ENCODE data around the gene HAAO.
A peak's percentile ranks its signal among the peaks of the same experiment; 100 is the strongest.

The HAAO gene

DNA sequence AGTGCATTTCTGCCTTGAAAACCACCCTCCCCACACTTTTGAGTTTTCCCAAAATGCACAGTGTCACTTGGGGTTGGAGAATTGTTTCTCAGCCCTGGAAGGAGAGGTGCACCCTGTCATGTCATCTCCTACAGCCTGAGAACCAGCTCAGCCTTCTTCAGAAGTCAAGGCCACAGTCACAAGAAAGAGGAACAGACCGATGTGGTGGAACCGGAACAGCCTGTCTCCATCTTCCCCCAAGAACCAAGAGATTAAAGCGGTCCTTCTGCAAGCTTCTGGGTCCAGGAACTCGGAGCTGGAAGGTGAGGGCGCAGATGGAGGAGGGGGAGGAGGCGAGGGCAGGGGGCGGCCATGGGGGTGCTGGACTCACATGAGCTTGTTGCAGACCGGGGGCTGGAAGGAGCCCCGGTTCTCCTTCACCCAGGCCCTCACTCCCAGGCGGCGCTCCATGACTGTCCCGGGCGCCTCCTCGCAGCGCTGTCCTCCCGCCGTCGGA, 248 bp downstream of the HAAO start:
- no peak for DNase-seq

DNA sequence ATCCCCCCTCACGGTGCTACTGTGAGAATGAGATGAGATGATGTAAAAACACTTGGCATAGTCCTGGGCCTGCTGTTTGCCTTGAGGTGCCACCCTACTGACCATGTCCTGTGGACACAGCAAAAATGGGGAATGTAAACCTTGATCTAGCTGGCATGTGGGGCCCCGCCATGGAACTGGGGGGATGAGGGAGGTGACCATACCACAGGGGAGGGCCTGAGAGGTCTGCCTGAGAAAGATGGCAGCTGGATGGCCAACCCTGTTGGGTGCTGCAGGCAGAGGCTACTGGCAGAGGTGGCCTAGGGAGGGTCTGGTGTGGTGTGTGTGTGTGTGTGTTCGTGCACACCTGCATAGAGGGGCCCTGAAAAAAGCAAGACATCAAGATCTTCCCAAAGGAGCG, 777 bp downstream of the HAAO start:
- DNase-seq: no peak

DNA sequence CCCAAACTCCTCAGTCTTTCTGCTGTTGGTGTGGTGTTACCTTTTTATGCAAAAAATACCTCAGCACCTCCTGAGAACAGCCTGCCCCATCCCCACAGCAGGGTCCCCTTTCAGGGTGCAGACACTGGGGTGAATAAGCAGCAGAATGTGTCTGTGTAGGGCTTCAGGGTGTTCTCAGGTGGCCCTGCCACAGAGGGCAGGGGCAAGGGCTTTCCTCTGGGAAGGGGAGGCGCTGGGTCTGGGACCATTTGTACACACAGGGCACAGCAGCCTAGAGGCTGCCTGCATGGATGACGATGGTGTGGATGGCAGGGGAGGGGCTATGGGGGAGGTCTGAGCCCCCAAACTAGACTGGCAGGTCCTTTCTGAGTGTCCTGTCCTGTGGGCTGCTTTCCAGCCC, 2.6 kb downstream of the HAAO start:
- DNase-seq: no peak

DNA sequence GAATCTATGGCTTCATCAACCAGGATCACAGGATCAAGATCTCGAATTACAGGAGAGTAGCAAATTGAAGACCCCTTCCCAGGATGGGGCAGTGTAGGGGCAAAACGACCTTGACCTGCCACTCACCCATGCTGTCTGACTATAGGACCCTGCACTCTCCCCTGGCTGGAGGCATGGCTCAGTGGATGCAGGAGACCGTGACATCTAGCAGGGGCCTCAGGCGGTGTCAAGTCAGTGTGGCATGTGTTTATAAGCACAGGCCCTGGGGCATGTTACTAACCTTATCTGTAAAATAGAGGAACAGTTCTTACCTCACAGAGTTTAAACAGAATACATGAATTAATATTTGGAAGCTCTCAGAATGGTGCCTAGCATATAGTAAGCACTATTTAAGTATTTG, 3.5 kb downstream of the HAAO start:
- no peak for DNase-seq

DNA sequence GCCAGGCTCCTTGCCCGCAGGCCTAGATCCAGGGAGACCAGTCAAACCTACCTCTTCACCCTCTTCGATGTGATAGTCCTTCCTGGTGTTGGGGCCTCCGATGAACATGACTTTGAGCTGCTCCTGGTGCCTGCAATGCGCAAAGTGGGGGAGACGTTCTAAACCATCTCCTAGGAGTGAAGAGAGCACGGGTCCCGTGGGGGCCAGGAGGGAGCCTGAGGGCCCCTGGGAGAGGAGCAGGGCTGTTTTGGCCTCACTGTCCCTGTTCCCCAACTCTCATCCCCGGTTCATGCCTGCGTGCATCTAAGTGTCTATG, 3.9 kb downstream of the HAAO start:
- no peak for DNase-seq

DNA sequence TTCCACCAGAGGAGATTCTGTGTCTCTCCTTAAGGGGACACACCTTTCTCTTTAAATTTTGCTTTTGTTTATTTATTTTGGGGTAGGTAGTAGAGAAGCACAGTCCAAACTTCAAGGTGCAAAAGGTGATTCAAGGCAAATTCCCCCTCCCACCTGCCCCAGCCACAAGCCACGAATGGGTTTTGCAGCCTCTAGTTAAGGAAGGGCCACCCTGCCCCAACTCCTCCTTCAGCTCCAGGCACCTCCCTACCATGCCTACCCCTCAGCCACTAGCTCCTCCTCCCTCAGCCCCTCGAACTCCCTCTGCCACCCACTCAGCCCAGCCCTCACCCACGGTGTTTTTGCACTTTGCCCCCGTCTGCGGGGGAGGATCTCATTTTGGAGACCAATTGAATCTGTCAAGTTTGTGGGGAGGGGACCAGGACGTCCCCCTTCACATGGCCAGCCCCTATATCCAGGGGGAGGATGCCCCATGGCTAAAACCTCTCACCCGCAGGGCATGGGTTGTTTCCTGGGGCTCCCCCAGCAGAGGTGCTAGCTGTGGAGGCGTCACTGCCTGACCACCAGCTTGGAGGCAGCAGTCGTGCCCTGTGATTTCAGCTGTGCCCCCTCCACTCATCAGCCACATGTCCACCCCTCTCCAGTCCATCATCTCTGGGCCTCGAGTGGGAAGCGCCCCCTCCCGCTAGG, 4.5 kb downstream of the HAAO start:
- no peak for DNase-seq

DNA sequence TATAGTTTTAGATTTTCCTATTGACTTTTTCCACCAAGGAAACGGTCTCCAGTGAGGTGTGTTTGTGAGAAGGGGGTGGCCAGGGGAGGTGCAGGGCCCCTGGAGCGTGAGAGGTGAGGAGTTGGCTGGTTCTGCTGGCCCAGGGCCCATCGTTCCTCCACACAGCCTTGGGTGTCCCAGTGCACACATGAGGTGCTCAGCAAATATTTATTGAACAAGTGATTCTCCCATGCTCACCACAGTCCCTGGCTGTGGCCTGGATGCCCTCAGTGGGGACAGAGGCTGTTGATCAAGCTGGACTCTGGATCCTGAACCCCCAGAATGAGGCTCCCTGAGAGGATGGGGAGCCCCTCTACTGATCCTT, 5.0 kb downstream of the HAAO start:
- no peak for DNase-seq

DNA sequence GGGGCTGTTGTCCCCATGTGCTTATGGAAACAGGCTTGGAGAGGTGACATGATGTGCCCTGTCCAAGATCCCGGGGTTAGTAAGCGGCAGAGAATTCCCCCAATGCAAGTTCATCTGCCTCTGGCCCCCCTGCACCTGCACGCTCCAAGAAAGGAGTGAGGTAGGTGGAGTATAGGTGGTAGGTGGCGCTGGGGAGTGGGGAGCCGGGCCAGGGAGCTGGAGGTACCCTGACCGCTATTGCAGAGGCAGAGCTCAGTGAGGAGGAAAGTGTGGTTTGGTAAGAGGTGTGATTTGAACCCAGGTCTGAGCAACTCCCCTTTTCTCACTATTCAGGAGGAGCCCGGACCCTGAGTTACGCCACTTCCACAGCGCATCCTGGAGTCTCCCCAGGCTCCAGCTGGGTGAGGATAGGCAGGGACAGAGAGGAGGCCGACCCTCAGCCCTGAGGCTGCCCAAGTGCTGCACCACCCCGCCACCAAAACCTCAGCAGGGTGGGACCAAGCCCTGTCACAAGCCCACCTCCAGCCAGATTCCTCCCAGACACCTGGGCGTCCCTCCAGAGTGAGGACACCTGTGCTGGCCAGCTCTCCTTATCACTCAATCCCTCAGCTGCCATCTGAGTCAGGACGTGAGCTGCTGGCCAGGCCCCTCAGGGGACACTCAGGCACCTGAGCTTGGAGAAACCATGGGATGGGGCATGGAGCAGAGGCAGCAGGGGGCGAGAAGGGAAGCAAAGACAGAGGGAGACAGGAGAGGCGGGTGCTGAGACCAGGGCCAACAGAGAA, 5.6 kb downstream of the HAAO start:
- DNase-seq: no peak

DNA sequence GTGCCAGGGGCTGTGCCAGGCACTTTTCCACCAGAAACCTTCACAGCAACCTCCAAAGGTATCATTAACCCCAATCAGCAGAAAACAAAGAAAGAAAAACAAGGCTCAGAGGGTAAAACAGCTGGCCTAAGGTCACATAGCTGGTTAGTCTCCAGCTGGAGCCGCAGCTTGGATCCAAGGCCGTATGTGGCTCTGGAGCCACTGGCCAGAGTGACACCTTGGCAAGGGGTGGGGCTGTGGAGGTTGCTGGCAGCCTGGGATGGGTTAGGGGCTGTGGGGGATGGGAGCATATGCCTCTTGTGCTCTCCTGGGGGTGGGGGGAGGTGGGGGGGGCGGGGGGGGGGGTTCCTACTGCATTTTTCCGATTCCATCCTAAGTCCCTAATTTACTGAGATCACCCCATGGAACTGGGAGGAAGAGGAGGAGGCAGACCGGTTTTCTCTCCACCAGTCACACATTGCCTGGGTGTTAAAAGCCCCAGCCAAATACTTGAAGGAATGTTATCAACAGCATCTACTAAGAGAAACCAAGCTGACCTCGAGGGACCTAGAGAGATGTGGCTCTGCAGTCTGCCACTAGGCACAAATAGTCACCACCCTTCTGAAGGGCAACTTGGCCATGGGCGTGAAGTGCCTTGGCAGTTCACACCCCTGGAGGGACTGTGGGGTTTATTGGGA, 8.0 kb downstream of the HAAO start:
- no peak for DNase-seq

DNA sequence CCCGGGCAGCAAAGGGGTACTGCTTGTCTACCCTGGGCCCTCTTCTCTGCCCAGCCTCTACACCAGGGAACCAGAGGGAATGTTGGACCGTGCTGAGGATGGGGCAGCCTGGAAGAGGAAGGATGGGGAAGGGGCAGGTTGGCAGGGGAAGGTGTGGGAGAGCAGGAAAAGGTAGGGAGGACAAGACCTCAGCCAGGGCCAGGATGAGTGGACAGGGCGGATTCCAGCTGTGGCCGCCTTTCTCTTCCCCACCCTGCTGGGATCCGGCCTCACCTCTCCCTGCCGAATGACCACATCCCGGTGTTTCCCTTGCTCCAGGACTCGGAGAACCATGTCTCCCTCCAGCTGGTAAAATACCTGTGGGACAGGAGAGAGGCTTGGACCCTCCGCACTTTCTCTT, 8.9 kb downstream of the HAAO start:
- DNase-seq: no peak

DNA sequence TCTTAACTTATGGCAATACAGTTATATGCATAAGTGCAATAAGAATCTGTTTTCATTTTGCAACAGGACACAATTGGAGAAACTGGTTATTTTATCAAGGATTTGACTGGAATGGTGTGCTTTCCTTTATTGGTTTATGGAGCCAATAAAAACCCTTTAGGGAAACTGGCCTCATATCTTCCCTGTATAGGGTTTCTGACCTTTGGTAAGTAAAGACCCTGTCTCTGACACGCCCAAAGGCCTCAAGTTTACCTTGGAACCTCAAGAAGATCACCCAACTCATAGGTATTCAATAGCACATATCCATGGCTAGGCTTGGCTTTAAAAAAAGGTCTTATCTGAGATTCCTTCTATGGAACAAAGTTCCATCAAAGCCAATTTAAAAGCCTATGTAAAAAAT, 11.2 kb downstream of the HAAO start:
- DNase-seq: no peak

DNA sequence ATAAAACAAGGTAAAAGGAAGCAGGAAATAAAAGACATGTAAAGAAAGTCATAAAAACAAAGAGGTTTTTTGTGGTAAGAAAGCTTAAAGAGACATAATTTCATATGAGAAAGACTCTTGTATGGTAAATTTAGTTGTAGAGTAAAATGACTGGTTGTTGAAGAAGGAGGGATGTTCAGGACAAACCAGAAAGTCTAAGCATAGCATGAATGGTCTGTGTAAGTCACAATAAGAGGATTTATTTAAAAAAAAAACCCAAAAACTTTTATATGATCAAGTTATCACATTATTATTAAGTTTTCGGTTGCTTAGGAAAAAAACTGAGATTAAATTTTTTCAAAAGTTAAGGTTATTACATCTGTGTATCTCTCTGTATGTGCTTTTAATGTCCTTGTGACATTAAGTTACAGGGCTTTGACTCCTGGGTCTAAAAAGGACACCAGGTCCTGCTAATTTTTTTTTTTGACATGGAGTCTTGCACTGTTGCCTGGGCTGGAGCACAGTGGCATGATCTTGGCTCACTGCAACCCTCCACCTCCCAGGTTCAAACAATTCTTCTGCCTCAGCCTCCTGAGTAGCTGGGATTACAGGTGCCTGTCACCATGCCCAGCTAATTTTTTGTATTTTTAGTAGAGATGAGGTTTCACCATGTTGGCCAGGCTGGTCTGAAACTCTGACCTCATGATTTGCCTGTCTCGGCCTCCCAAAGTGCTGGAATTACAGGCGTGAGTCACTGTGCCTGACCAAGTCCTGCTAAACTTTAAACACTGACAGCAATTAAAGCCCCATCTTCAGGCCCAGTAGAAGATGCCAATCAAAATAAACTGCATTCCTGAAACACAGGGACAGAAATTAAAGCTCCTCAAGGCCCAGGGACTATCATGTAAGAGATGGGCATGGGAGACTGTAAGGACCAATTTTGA, 14.2 kb downstream of the HAAO start:
- DNase-seq: no peak

DNA sequence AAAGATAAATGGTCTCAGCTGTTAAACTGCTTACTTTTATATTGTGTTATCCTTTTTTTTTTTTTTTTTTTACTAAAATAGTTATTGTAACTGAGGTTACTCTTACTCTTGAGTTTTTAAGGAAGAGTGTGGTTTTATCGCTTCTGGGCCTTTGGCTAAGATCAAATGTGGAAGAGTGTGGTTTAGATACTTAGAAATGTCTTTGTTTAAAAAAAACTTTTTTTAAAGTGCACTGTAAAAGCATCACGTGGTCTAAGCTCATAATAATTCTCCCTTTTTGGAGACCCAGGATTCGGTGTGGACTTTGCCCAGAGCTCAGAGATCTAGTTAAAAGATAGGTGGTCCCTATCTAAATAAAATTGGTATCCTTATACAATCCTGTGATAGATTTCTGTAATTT, 16.6 kb downstream of the HAAO start:
- DNase-seq: no peak

DNA sequence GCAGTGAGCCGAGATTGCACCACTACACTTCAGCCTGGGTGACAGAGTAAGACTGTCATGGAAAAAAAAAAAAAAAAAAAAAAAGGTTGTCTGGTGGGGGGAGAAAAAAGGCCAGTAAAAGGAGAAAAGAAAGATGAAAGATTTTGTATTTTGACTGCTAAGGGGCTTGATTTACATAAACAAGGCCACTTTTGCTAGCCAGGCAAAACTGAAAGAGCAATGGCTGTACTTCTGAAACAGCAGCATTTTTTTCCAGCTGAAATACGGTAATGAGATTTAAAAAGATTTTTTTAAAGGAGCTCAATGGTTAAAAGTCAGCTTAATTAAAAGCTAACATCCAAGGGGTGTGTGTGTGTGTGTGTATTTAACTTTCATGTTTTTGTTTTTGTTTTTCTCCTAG, 17.2 kb downstream of the HAAO start:
- no peak for DNase-seq

DNA sequence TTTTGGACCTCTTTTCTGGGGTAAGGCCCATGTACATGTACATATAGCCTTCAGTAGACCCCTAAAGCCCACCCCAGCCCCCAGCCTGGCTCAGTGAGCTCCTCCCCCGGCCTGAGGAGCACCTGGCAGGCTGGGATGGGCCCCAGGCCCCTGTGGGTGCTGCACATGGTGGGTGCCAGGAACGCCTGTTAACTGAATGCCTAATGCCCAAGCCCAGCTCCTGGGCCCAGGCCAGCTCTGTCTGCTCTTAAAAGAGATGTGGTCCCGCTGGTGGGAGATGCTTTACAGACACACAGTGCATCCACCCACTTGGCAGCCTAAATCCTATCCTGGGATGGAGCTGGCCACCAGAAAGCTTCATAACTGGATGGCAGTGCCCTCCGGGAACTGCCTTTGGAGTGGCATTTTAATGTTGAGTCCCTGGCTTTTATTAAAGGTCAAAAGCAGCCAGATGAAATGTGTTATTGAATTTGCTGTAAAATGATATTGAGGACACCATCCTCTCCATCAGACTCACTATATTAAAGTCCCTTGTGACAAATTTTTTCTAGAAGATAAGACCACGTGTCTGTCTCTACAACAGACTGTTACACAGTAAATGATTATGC, 20.7 kb downstream of the HAAO start:
- DNase-seq: no peak

DNA sequence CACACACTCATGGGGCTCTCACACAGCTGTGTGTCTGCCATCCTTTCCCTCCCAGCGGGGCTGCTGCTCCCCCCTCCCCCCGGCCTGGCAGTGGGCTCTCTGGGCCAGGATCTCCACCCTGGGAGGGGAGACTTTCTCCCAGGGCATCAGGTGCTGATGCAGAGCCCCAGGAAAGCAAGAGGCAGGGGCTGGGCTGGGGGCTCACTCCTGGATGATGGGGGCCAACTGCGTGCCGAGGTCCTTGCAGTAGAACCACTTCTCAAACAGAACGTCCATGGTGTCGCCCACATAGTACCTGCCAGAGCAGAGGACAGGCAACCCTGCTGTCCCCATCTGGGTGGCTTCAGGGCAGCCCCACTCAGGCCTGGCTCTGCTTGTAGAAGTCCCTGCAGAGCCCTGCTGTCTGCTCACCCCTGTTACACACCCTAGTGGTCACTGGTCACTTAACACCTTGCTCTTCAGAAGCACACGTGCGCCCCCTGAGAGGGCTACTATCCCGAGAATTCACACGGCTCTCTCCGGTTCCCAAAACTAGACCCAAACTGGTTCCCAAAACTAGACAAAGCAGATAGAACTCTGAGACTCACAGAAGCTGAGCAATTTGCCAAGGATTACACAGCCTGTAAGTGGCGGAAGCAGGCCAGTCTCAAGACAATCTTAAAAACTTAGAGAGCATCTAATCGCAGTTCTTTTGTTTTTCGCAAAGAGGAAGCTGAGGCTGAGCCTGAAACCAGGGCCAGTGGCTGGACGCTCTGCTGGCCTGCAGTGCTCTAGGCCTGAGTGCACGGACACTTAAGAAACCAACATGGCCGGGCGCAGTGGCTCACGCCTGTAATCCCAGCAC, 21.9 kb downstream of the HAAO start:
- DNase-seq: peak; percentile 22

DNA sequence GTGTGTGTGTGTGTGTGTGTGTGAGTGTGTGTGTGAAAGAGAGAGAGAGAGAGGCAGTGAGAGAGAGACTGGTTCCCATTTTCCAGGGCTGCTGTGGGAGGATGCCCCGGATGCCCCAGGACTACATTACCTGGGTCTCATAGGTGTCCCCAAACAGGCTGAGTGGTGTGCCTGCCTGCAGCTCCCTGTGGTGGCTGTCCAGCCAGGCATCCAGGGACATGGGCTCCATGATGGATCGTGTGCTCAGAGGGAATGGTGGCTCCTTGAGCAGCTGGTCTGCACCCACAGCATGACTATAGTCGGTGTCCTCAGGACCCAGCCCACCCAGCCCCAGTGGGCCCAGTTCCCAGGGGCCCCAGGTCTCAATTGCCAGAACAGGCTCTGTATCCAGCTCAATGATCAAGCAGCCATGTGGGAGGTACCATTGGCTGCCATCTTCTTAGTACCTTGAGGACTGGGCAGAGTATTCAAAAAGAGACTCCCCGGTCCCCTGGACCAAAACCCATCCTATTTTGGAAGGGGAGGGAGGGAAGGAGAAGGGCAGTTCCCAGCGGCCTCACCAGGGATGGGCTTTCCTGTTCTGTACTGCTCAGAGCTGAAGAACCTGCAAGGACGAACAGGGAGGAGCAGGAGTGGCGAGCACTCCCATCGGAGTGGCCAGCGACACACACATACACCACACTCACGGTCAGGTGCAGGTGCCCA, 22.6 kb downstream of the HAAO start:
- no peak for DNase-seq

DNA sequence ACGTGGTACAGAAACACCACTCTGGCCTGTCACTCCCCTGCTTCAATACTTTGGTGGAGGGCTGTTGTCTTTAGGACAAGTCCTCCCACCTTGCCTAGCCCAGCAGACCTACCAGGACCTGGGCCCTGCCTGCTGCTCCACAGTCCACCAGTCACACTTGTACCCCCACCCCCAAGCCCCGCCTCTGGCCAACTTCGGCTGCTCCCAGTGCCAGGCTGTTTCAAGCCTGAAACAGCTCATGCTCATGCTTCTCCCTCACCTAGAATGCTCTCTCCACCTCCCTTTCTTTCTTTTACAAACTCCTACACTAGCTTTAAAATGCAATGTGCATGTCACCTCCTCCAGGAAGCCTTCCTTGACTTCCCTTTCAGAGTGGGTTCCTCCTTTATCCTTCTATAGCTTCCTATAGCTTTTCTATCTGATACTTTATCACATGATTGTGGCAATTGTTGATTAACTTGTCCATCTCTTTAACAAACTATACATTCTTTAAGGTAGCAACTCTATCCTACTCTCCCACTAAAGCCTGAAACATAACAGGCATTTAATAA, 23.6 kb downstream of the HAAO start:
- DNase-seq: no peak

DNA sequence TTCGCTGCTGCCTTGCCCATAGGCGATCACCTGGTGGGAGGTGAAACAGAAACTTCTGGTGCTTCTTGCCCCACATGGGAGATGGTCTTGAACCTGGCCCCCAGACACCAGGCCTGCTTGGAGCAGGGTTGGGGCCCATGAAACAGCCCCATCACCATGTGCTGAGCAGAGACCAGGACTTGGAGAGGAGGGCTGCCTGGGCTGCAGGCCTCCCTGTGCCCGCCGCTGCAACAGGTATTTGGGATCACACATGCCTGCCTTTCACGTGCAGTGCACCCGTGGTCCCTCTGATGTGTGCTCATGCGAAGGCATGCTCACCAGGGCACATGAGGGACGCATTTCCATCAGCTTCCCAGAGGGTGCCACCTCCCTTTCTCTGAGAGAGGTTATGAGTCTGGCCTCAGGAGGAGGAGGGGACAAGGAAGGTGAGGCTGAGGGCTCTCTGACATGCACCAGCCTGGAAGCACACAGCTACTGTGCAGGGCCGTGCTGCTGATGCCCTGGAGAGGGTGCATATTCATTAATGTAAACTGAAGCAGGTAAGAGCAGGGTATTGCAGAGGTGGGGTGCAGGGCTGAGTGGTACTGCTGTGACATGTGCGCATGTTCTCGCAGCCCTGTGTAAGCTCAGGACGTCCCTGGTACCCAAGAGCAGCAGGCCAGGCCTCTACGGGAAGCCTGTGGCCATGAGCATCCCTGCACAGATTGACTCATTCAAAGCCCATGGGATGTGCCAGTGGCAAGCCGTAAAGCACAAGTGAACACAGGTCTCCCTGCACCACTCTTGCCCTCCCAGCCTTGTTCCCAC, 24.3 kb downstream of the HAAO start:
- DNase-seq: no peak

Measured in NCI-H226 (cell line).